GM21619 (cell line): ENCODE data around the gene TMEM106A.
"Not testable (repeated sequence)": the region's sequence is repeated elsewhere in the genome, so short reads cannot be mapped to it uniquely, and the experiment has no call there.

Experiments used
- ATAC-seq: cut with Tn5 transposase; IDR thresholded peaks from one replicate; pipeline ENCODE4 v1.9.1; 2021; ENCODE audit not compliant: unreplicated experiment

TMEM106A gene

DNA sequence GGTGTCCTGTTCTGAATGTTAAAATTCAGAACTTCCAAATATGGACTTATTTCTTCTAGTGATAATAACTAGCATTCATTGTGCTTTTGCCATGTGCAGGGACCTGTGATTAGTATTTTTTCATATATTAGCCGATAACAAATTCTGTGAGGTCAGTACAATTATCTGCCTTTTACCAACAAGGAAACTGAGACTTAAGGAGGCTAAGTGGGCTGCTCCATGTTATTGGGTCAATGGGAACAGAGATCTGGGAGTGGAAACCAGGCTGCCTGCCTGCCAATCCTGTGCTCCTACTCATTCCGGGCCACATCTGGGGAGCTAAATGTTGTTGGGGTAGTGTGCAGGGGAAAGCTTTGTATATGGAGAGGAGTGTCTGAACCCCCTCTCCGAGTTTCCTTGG is 3.7 kb downstream of the TMEM106A start:
- no peak for ATAC-seq

DNA sequence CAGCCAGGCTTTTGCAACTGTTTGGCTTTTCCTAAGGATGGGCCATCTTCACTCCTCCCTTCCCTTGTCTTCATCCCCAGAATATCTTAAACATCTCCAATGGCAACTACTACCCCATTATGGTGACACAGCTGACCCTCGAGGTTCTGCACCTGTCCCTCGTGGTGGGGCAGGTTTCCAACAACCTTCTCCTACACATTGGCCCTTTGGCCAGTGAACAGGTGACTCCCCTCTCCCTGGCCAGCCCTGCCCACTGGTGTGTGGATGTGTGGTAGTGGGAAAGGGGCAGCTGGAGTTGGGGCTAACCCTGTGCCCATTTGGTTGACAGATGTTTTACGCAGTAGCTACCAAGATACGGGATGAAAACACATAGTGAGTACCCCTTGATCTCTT is 4.7 kb downstream of the TMEM106A start:
- no peak for ATAC-seq

GRCh38 chr17:43216762-43217613 is 5.3 kb downstream of the TMEM106A start:
- no peak for ATAC-seq

- no peak for ATAC-seq
These were observed 6.0 kb downstream of the TMEM106A start for GRCh38 chr17:43217614-43218087.

DNA sequence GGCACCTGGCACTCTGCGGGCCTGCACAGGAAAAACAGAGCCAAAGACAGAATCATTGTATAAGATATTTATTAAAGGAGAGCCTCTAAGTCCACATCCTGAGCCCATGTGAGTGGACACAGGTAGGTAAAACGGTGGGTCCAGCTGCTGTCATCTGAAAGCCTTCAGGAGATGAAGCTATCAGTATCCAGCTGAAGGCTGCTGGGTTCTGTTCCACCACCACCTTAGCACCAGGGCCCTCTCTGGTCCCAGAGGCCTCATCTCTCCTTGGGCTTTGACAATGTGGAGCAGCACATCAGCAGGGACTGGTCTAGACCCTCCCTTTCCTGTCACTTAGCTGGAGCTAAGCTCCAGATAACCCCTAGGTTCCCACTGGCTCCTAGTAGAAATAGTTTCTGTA is 7.3 kb downstream of the TMEM106A start:
- ATAC-seq = no peak

DNA sequence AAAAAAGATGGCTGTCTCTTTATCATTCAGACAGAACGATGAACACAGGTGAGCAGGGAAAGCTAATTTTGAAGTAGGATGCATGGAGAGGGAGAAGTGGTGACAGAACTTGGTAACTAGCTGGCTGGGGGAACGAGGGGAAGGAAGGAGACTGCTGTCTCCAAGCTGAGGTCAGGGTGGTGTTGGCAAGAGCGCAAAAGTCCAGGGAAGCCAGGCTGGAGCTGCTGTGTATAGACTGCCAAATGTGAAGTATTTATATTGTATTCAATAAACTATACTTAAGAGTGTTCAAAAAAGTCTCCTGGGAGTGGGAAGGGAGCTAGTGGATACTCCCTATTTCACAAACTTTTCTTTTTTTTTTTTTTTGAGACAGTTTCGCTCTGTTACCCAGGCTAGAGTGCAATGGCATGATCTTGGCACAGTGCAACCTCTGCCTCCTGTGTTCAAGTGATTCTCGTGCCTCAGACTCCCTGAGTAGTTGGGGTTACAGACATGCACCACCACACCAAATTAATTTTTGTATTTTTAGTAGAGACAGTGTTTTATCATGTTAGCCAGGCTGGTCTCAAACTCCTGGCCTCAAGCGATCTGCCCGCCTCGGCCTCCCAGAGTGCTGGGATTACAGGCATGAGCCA is 8.2 kb downstream of the TMEM106A start:
- no peak for ATAC-seq

DNA sequence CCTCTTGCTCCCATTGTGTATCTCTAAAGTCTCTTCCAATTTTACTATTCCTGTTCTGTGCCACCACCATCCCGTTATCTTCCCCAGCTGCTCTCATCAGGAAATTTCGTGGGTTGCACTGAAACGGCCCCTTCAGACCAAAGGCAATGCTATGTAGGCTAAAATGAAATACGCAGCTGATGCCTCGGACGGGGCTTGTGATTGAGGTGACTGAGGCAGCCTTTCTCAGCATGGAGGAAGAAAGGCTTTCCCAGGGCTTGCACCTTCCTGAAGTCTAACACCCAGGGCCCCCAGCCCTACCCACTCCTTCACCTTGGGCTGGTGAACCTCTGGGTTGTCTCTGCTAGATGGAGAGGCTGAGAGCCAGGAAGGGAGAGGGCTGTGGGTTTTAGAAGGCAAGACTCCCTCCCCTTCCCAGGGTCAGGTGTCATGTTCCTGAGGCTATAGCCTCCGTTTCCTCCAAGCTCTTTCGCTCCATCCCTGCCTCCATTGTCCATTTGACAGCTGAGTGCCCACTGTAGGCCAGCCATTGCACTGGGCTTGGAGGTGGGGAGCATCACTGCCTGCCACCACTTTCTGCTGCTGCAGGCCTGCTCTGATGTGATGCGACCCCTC is 8.9 kb downstream of the TMEM106A start:
- ATAC-seq = no peak

- no peak for ATAC-seq
These were observed 12.6 kb downstream of the TMEM106A start for GRCh38 chr17:43224146-43224705.

DNA sequence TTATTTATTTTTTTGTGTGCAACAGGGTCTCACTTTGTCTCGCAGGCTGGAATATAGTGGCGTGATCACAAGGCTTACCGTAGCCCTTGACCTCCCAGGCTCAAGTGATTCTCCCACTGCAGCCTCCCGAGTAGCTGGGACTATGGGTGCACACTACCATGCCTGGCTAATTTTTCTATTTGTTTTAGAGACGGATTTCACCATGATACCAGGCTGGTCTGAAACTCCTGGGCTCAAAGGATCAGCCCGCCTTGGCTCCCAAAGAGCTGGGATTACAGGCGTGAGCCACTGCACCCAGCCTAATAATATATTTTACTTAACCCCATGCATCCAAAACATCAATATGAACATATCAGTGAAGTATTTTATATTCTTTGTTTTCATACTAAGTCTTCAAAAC is 14.7 kb downstream of the TMEM106A start:
- no peak for ATAC-seq

GRCh38 chr17:43228020-43228782 is 16.5 kb downstream of the TMEM106A start, which contains the start of gene CCDC200:
Gene CCDC200, minus strand, starts transcription at chr17:43228623. Its CDS starts 69 bp downstream, at chr17:43228554.
- not testable (repeated sequence) for ATAC-seq

DNA sequence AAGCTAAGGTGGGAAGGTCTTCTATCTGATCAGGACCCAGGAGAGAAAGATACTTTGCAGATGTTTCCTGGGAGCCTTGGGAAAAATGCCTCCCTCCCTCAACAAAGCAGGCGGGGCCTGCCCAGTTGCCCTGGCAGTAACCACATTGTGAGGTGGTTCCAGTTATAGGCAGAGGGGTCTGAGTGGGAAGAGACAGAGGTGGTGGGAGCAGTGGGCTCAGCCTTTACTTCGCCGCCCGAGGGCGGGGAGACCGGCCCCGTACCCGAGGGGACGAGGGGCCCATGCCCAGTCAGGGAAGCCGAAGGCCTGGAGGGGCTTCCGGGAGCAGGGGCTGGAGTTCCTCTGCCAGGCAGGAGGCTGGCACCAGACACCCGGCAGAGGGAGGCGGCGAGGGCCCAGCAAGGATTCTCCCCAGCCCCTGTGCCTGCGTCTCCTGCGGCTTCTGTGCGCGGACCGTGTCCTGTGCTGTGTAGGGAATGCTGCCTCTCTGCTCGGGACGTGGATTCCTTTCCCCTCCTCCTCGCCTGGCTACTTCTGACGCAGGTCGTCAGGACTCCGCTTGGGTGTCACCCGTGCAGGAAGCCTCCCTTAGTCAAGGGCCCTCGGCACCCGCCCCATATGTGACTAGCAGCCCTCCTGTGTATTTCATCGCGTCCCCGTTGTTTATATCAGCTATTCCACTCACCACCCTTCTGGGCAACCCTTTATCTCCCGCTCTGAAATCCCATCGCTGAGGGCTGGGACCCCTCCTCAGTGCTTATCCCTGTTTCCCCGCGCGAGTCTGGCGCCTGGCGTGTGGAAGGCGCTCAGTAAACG is 19.7 kb downstream of the TMEM106A start:
- not testable (repeated sequence) for ATAC-seq

- ATAC-seq = not testable (repeated sequence)
These were observed 20.5 kb downstream of the TMEM106A start for GRCh38 chr17:43232021-43232699.

- not testable (repeated sequence) for ATAC-seq
These were observed 21.6 kb downstream of the TMEM106A start for GRCh38 chr17:43233263-43233662.

DNA sequence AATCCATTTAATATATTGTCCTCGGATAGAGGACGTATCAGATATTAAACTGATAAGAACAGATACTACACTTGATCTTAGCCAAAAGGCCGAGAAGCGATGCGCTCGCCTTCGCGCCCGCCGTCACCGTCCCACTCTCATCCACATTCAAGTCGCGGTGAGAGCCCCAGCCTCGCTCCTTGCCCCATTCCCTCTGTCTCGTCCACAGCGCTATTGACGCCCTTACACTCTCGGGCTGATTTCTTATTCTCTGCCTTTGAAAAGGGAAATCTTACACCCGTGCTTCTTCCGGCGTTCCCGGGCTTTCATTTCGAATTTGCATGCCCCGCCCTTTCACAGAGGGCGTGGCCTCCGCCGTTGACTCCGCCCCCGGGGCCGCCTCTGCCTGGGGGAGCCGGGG is 22.2 kb downstream of the TMEM106A start, which contains the start of gene RNU2-1:
RNU2-1 (minus strand) TSS at position 101 of the 400 bp plus-strand sequence.
- not testable (repeated sequence) for ATAC-seq

DNA sequence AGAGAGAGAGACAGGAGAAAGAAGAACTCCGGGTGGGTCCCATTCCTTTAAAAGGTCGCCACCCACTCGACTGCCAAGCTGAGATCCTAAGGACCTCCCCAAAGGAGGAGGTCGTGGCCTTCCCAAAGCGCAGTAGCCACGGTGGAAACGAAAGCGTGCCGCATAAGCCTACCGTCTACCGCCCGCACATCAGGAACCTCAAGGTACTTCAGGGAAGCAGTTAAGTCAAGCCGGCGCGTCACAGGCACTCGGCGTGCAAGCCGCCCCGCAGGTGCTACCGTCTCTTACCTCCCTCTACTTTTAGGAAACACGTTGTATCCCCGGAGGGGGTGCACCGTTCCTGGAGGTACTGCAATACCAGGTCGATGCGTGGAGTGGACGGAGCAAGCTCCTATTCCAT is 27.9 kb downstream of the TMEM106A start:
- ATAC-seq = not testable (repeated sequence)

DNA sequence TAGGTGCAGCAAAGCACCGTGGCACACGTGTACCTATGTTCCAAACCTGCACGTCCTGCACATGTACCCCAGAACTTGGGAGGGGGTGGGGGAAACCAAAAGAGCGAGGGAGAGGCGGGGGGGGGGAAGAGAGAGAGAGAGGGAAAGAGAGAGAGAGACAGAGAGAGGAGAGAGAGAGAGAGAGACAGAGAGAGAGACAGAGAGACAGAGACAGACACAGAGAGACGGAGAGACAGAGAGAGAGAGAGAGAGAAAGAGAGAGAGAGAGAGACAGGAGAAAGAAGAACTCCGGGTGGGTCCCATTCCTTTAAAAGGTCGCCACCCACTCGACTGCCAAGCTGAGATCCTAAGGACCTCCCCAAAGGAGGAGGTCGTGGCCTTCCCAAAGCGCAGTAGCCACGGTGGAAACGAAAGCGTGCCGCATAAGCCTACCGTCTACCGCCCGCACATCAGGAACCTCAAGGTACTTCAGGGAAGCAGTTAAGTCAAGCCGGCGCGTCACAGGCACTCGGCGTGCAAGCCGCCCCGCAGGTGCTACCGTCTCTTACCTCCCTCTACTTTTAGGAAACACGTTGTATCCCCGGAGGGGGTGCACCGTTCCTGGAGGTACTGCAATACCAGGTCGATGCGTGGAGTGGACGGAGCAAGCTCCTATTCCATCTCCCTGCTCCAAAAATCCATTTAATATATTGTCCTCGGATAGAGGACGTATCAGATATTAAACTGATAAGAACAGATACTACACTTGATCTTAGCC is 29.1 kb downstream of the TMEM106A start:
- not testable (repeated sequence) for ATAC-seq

GRCh38 chr17:43246456-43246855 is 34.8 kb downstream of the TMEM106A start:
- not testable (repeated sequence) for ATAC-seq
